ENCODE results near the gene RAD51B. TPM values are rescaled to one million over a fixed set of nuclear protein-coding genes. Genes with fewer than 3 reads are reported as not detected.

The RAD51B gene
- total RNA-seq, result 10 to 100 TPM; 19.6 to 39.7 (median 25.4) TPM

DNA sequence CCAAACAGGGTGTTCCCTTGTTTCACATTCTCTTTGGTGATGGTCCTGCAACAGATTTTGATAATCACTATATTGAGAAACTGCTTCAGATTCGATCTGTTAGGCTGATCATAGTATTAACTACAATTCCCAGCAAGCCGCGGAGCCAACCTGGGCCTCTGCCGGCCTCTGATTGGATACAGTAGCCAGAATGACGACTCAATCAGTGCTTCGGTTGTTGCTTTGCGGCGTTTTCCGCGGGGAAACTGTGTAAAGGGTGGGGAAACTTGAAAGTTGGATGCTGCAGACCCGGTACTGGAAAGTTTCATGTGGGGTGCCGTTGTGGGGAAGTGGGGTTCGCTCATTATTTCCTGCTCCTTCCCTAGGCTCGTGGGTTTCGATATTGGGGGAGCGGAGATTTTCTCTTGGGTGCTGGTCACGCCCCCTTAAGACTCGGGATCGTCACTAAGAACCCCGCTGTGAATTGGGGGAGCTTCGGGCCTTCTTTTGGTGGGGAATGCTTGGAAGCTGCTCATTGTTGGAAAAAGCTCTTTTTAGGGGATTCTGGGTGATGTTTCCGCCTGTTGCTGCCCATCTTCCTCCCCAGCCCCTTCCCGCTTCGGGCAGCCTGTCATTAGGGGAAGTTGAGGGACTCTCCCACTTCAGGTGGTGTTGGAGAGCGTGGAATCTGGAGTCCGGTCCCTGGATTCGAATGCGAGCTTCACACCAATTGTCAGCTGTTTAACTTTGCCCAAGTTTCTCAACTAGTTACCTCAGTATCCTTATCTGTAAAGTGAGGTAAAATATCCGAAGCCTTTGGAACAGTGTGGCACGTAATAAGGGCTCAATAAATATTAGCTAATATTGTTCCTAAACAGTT, at the start of gene RAD51B:
TSS of gene RAD51B (plus strand) at position 217 of the 859 bp plus-strand sequence.
- Histone ChIP-seq H3K27ac (peak within 1 kb of the TSS; percentile 40), H3K27me3 (no peaks in the 10 kb centered on the region), H3K36me3 (no peaks in the 10 kb centered on the region), H3K4me3 (peak within 1 kb of the TSS; percentile 88), H3K4me1 (peaks cover 28% of the 10 kb centered on the region), H3K9me3 (no peaks in the 10 kb centered on the region)
- WGBS, result 1% methylated on average over 26 of the region's 30 CpGs
- TF ChIP-seq POLR2AphosphoS5 (IDR thresholded peaks at IDR 0.05) (peak in 1 of 3 donors; percentile 23), EP300 (IDR thresholded peaks at IDR 0.05) (no peak)
- peak; percentile 92 to 94 for DNase-seq (ENCODE audit: low spot score in 2 of 2)

DNA sequence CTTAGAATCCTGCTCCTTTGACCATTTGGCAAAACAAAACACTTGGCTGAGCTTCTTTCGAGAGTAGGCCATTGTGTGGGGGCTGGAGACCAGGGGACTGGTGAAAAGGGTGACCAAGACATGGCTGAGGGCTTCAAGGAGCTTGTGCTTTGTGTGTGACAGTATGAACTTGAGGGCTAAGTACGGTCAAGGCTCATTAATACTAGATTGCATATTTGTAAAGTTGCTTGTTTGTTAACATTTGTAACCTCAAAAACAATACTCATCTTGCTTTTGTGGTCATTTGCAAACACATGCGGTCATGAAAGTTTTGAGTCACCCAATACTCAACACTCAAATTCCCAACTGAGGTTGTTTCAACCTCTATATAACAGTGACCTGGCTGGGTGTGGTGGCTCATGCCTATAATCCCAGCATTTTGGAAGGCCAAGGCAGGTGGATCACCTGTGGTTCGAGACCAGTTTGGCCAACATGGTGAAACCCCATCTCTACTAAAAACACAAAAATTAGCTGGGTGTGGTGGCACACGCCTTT, 45.7 kb upstream of the RAD51B start:
- H3K9me3 ChIP-seq, result no peaks in the 10 kb centered on the region
- peaks cover 100% of the 10 kb centered on the region for H3K36me3 ChIP-seq
- H3K4me1 ChIP-seq, result peaks cover 4% of the 10 kb centered on the region
- H3K4me3 ChIP-seq, result no peak overlapping the region
- no peak for DNase-seq (ENCODE audit: low spot score in 2 of 2)
- WGBS, result 95% methylated on average over 5 of the region's 5 CpGs
- H3K27me3 ChIP-seq, result no peaks in the 10 kb centered on the region
- no peak overlapping the region for H3K27ac ChIP-seq
- no peak for TF ChIP-seq POLR2AphosphoS5 (IDR thresholded peaks at IDR 0.05)
- TF ChIP-seq EP300 (IDR thresholded peaks at IDR 0.05), result no peak
- TF ChIP-seq POLR2A (IDR thresholded peaks at IDR 0.05), result no peak
- TF ChIP-seq, protein P1, sequence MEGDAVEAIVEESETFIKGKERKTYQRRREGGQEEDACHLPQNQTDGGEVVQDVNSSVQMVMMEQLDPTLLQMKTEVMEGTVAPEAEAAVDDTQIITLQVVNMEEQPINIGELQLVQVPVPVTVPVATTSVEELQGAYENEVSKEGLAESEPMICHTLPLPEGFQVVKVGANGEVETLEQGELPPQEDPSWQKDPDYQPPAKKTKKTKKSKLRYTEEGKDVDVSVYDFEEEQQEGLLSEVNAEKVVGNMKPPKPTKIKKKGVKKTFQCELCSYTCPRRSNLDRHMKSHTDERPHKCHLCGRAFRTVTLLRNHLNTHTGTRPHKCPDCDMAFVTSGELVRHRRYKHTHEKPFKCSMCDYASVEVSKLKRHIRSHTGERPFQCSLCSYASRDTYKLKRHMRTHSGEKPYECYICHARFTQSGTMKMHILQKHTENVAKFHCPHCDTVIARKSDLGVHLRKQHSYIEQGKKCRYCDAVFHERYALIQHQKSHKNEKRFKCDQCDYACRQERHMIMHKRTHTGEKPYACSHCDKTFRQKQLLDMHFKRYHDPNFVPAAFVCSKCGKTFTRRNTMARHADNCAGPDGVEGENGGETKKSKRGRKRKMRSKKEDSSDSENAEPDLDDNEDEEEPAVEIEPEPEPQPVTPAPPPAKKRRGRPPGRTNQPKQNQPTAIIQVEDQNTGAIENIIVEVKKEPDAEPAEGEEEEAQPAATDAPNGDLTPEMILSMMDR (IDR thresholded peaks at IDR 0.05), result no peak

DNA sequence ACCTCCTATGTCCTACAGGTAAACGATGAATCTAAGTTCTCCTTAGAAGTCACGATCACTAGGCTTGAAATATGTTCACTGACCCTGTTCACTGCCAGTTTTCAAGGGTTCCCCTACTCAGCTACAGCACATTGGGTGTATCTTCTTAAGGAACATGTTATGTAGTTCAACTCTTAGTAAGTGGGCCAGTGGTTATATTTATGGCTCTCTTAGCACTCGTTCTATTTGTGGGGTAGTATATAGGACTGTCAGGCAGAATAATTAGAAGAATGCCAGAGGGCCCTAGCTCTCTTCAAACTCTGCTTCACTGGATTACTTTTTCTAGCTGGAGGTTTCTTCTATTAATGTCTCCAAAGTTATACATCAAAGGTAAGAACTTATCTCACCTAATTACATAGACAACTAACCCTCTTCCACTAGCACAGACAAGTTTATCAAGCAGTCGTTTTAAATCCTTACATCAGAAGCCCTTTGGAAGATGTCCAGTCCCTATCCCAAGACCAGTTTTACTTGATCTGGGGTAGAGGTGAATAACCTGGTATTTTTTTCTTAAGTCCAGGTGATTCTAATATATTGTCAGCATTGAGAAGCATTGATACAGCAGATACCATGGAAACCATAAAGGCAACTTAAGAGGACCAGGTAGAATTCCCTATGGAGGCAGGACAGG, 42.8 kb upstream of the RAD51B start:
- 53% methylated on average over 4 of the region's 4 CpGs for WGBS
- DNase-seq (ENCODE audit: low spot score in 2 of 2), result no peak
- H3K36me3 ChIP-seq, result peaks cover 100% of the 10 kb centered on the region
- H3K27me3 ChIP-seq, result no peaks in the 10 kb centered on the region
- no peaks in the 10 kb centered on the region for H3K9me3 ChIP-seq
- H3K4me1 ChIP-seq, result peaks cover 4% of the 10 kb centered on the region
- TF ChIP-seq EP300 (IDR thresholded peaks at IDR 0.05), result no peak
- no peak for TF ChIP-seq POLR2A (IDR thresholded peaks at IDR 0.05)
- TF ChIP-seq, protein P1 (IDR thresholded peaks at IDR 0.05), result no peak
- no peak for TF ChIP-seq POLR2AphosphoS5 (IDR thresholded peaks at IDR 0.05)
- no peak overlapping the region for H3K4me3 ChIP-seq
- H3K27ac ChIP-seq, result peak overlapping the region; percentile 20

DNA sequence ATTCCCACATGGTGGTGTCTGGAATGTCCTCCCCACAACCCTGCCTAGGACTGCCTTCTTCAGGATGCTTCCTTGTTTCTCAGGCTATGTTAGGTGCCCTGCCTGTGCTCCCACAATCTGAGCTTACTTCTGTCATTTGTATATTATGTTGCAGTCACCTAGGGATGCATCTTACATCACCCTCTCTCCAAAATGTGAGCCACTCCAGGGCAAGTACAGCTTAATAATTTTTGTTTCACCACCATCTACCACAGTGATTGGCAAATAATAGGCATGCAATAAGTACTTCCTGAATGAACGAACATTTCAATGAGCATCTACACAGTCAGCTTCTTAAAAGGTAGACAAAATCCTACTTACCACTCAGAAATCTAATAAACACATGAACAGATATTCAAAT, 40.8 kb upstream of the RAD51B start:
- DNase-seq (ENCODE audit: low spot score in 2 of 2), result no peak
- TF ChIP-seq POLR2AphosphoS5 (IDR thresholded peaks at IDR 0.05), result no peak
- no peak for TF ChIP-seq POLR2A (IDR thresholded peaks at IDR 0.05)
- TF ChIP-seq EP300 (IDR thresholded peaks at IDR 0.05), result no peak
- TF ChIP-seq, protein P1 (IDR thresholded peaks at IDR 0.05), result no peak
- H3K36me3 ChIP-seq, result peaks cover 100% of the 10 kb centered on the region
- no peaks in the 10 kb centered on the region for H3K9me3 ChIP-seq
- H3K4me3 ChIP-seq, result no peak overlapping the region
- no peak overlapping the region for H3K27ac ChIP-seq
- no peaks in the 10 kb centered on the region for H3K27me3 ChIP-seq
- WGBS, result 72% methylated on average over 1 of the region's 1 CpG
- H3K4me1 ChIP-seq, result peaks cover 4% of the 10 kb centered on the region

DNA sequence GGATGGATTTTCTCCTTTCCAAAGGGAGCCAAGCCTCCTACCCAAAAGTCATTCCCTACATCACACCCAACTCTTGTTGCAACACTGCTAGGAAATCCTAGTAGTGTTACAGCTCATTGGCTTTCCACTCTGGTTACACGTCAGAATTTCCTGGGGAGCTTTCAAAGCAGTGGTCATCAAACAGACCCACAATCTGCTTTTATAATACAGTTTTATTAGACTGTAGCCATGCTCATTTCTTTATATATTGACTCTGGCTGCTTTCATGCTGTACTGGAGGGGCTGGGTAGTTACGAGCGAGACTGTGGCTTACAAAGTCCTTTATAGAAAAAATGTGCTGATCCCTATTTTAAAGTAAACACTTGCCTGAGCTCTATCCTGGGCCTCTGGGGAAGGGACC, 37.5 kb upstream of the RAD51B start:
- peaks cover 100% of the 10 kb centered on the region for H3K36me3 ChIP-seq
- no peaks in the 10 kb centered on the region for H3K27me3 ChIP-seq
- TF ChIP-seq EP300 (IDR thresholded peaks at IDR 0.05) (no peak), POLR2A (IDR thresholded peaks at IDR 0.05) (no peak), POLR2AphosphoS5 (IDR thresholded peaks at IDR 0.05) (no peak)
- TF ChIP-seq, protein P1 (IDR thresholded peaks at IDR 0.05), result no peak
- peaks cover 4% of the 10 kb centered on the region for H3K4me1 ChIP-seq
- no peak overlapping the region for H3K4me3 ChIP-seq
- no peaks in the 10 kb centered on the region for H3K9me3 ChIP-seq
- DNase-seq (ENCODE audit: low spot score in 2 of 2), result no peak
- H3K27ac ChIP-seq, result no peak overlapping the region
- 33% methylated on average over 3 of the region's 3 CpGs for WGBS
